ENCODE results near the gene ARRDC5. TPM values are rescaled to one million over a fixed set of nuclear protein-coding genes. Genes with fewer than 3 reads are reported as not detected.

Gene ARRDC5
- polyA plus RNA-seq, 1 of the 3 experiments (the other 2 are of a cell fraction): not detected

DNA sequence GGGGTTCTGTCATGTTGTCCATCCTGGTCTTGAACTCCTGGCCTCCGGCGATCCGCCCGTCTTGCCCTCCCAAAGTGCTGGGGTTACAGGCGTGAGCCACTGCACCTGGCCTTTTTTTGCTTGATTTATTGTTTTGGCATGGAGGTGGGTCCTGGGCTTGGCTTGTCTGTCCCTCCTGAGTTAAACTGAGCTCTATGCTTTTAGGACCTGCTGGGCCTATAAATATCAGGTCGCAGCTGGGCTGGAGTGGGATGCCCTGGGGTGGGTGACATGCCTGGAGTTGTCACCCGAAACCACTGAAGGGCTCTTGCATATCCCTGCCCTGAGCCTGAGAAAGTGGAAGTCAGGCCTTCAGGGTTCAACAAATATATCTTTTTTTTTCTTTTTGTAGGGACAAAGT lies 5.5 kb downstream of the ARRDC5 start (continued):
- TF ChIP-seq, protein P1, sequence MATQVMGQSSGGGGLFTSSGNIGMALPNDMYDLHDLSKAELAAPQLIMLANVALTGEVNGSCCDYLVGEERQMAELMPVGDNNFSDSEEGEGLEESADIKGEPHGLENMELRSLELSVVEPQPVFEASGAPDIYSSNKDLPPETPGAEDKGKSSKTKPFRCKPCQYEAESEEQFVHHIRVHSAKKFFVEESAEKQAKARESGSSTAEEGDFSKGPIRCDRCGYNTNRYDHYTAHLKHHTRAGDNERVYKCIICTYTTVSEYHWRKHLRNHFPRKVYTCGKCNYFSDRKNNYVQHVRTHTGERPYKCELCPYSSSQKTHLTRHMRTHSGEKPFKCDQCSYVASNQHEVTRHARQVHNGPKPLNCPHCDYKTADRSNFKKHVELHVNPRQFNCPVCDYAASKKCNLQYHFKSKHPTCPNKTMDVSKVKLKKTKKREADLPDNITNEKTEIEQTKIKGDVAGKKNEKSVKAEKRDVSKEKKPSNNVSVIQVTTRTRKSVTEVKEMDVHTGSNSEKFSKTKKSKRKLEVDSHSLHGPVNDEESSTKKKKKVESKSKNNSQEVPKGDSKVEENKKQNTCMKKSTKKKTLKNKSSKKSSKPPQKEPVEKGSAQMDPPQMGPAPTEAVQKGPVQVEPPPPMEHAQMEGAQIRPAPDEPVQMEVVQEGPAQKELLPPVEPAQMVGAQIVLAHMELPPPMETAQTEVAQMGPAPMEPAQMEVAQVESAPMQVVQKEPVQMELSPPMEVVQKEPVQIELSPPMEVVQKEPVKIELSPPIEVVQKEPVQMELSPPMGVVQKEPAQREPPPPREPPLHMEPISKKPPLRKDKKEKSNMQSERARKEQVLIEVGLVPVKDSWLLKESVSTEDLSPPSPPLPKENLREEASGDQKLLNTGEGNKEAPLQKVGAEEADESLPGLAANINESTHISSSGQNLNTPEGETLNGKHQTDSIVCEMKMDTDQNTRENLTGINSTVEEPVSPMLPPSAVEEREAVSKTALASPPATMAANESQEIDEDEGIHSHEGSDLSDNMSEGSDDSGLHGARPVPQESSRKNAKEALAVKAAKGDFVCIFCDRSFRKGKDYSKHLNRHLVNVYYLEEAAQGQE (IDR thresholded peaks at IDR 0.05; ENCODE audit: low read depth, low read length): no peak
- TF ChIP-seq RCOR1 (IDR thresholded peaks at IDR 0.05; ENCODE audit: low read length) (no peak), JUND (IDR thresholded peaks at IDR 0.05) (no peak), EZH2phosphoT487 (IDR thresholded peaks at IDR 0.05; ENCODE audit: borderline replicate concordance, low read depth) (no peak)
- TF ChIP-seq, protein P2, sequence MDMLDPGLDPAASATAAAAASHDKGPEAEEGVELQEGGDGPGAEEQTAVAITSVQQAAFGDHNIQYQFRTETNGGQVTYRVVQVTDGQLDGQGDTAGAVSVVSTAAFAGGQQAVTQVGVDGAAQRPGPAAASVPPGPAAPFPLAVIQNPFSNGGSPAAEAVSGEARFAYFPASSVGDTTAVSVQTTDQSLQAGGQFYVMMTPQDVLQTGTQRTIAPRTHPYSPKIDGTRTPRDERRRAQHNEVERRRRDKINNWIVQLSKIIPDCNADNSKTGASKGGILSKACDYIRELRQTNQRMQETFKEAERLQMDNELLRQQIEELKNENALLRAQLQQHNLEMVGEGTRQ (IDR thresholded peaks at IDR 0.05; ENCODE audit: borderline replicate concordance, low read depth, low read length): no peak

DNA sequence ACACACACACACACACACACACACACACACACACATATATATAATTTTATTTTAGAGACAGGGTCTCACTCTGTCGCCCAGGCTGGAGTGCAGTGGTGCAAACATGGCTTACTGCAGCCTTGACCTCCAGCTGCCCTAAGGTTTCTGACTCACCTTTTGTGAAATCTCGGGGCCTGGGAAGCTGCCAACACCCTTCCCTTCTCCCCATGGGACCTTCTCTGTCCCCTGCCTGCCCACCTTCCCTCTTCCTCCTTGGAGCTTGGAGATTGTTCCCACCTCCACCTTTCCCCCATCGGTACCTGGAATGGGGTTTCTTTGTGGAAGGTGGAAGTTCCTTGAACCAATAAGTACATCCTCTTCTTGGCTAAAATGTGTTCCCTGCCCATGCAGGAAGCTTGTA lies 6.3 kb downstream of the ARRDC5 start:
- DNase-seq: no peak
- no peaks in the 10 kb centered on the region for H3K27me3 ChIP-seq (ENCODE audit: insufficient read depth)
- no peak overlapping the region for H3K4me2 ChIP-seq
- WGBS (ENCODE audit: low lambda C conversion rate): 71% methylated on average over 3 of the region's 3 CpGs
- H3K27ac ChIP-seq (ENCODE audit: low read depth in 2 of 2, low read length in 1 of 2): no peak overlapping the region
- no peaks in the 10 kb centered on the region for H3K79me2 ChIP-seq (ENCODE audit: insufficient read depth)
- ChIA-PET CTCF (interaction anchor here (0.5 to 2.5 kb wide), 4 partner anchors 9 to 45 kb away, joined by 3 to 10 read pairs (median 3); no protein-coding TSS in a partner anchor), POLR2A (no interaction called here)
- no peaks in the 10 kb centered on the region for H3K4me1 ChIP-seq (ENCODE audit: control insufficient read depth in 1 of 2, insufficient read depth in 2 of 2, low read depth in 1 of 2, low read length in 1 of 2)
- H3K4me3 ChIP-seq (ENCODE audit: low read depth in 2 of 2, low read length in 1 of 2): no peak overlapping the region
- H3K9ac ChIP-seq: no peak overlapping the region
- TF ChIP-seq EP300 (IDR thresholded peaks at IDR 0.05; ENCODE audit: borderline replicate concordance in 1 of 2, low read depth in 1 of 2, low read length in 1 of 2) (no peak), RCOR1 (IDR thresholded peaks at IDR 0.05; ENCODE audit: low read length) (no peak), FOXJ3 (CRISPR knock-in tag; IDR thresholded peaks at IDR 0.05) (no peak), FOXM1 (IDR thresholded peaks at IDR 0.05; ENCODE audit: low read depth) (no peak), CHD2 (IDR thresholded peaks at IDR 0.05; ENCODE audit: low read length, partially characterized antibody) (no peak), RXRA (IDR thresholded peaks at IDR 0.05; ENCODE audit: borderline replicate concordance, low read depth) (no peak), ELF1 (IDR thresholded peaks at IDR 0.05) (no peak), TCF12 (IDR thresholded peaks at IDR 0.05) (no peak), YY1 (IDR thresholded peaks at IDR 0.05; ENCODE audit: low read depth) (no peak), FOSL2 (IDR thresholded peaks at IDR 0.05; ENCODE audit: borderline replicate concordance, low read depth) (no peak), MEF2A (IDR thresholded peaks at IDR 0.05; ENCODE audit: borderline replicate concordance, low read depth) (no peak), MXI1 (IDR thresholded peaks at IDR 0.05; ENCODE audit: low read depth, low read length) (no peak)
- TF ChIP-seq, protein P3, sequence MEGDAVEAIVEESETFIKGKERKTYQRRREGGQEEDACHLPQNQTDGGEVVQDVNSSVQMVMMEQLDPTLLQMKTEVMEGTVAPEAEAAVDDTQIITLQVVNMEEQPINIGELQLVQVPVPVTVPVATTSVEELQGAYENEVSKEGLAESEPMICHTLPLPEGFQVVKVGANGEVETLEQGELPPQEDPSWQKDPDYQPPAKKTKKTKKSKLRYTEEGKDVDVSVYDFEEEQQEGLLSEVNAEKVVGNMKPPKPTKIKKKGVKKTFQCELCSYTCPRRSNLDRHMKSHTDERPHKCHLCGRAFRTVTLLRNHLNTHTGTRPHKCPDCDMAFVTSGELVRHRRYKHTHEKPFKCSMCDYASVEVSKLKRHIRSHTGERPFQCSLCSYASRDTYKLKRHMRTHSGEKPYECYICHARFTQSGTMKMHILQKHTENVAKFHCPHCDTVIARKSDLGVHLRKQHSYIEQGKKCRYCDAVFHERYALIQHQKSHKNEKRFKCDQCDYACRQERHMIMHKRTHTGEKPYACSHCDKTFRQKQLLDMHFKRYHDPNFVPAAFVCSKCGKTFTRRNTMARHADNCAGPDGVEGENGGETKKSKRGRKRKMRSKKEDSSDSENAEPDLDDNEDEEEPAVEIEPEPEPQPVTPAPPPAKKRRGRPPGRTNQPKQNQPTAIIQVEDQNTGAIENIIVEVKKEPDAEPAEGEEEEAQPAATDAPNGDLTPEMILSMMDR (IDR thresholded peaks at IDR 0.05): no peak
- TF ChIP-seq, protein P4, sequence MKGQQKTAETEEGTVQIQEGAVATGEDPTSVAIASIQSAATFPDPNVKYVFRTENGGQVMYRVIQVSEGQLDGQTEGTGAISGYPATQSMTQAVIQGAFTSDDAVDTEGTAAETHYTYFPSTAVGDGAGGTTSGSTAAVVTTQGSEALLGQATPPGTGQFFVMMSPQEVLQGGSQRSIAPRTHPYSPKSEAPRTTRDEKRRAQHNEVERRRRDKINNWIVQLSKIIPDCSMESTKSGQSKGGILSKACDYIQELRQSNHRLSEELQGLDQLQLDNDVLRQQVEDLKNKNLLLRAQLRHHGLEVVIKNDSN (IDR thresholded peaks at IDR 0.05; ENCODE audit: borderline replicate concordance, low read depth): no peak
- TF ChIP-seq, protein P2 (IDR thresholded peaks at IDR 0.05; ENCODE audit: borderline replicate concordance, low read depth, low read length): no peak
- TF ChIP-seq, protein P5, sequence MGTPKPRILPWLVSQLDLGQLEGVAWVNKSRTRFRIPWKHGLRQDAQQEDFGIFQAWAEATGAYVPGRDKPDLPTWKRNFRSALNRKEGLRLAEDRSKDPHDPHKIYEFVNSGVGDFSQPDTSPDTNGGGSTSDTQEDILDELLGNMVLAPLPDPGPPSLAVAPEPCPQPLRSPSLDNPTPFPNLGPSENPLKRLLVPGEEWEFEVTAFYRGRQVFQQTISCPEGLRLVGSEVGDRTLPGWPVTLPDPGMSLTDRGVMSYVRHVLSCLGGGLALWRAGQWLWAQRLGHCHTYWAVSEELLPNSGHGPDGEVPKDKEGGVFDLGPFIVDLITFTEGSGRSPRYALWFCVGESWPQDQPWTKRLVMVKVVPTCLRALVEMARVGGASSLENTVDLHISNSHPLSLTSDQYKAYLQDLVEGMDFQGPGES (IDR thresholded peaks at IDR 0.05; ENCODE audit: low read depth, low read length): no peak
- no peaks in the 10 kb centered on the region for H3K36me3 ChIP-seq (replicated peaks in 1 of 2; ENCODE audit: control insufficient read depth in 1 of 2, insufficient read depth in 2 of 2, low read length in 1 of 2)
- no peaks in the 10 kb centered on the region for H3F3A ChIP-seq (replicated peaks; ENCODE audit: insufficient read depth)
- no peaks in the 10 kb centered on the region for H3K9me3 ChIP-seq
- no peak overlapping the region for H2AFZ ChIP-seq (ENCODE audit: low read depth)
- H3K9me2 ChIP-seq: no peaks in the 10 kb centered on the region
- H4K20me1 ChIP-seq (ENCODE audit: insufficient read depth): no peaks in the 10 kb centered on the region

Data from SK-N-SH (cell line).